Activated naive CD8-positive, alpha-beta T cell treated with anti-CD3 and anti-CD28 coated beads, Interleukin-2, amount 50 U/mL, for 24 hours (primary cell): ENCODE measurements around the gene ZSWIM9.
A peak's percentile ranks its signal among the peaks of the same experiment; 100 is the strongest.
"Not testable (repeated sequence)": the region's sequence is repeated elsewhere in the genome, so short reads cannot be mapped to it uniquely, and the experiment has no call there.

Experiments used
- ATAC-seq: fragments of 150-1000 bp; cut with Tn5 transposase; one replicate; pipeline ENCODE4 v1.10.0; 2021
- DNase-seq: peaks from one replicate; pipeline ENCODE4 v3.0.0; 2021
- H3K27ac Mint-ChIP-seq: one replicate; pipeline ENCODE4 v1.8.0; 2021; ENCODE audit warnings: mild to moderate bottlenecking, mixed read lengths
- H3K27me3 Mint-ChIP-seq: one replicate; pipeline ENCODE4 v1.8.0; 2021; ENCODE audit warnings: mixed read lengths
- H3K36me3 Mint-ChIP-seq: one replicate; pipeline ENCODE4 v1.8.0; 2021; ENCODE audit warnings: low read depth, mixed read lengths
- H3K4me1 Mint-ChIP-seq: one replicate; pipeline ENCODE4 v1.8.0; 2021; ENCODE audit warnings: mixed read lengths
- H3K4me3 Mint-ChIP-seq: one replicate; pipeline ENCODE4 v1.8.0; 2021; ENCODE audit warnings: mild to moderate bottlenecking, moderate library complexity, mixed read lengths
- H3K9me3 Mint-ChIP-seq: one replicate; pipeline ENCODE4 v1.8.0; 2021; ENCODE audit warnings: mixed read lengths

Gene ZSWIM9

GRCh38 chr19:48218997-48219396, 48.5 kb downstream of the ZSWIM9 start:
- Mint-ChIP-seq H3K9me3 (no peaks in the 10 kb centered on the region), H3K36me3 (peaks cover 51% of the 10 kb centered on the region), H3K27ac (no peak overlapping the region)

DNA sequence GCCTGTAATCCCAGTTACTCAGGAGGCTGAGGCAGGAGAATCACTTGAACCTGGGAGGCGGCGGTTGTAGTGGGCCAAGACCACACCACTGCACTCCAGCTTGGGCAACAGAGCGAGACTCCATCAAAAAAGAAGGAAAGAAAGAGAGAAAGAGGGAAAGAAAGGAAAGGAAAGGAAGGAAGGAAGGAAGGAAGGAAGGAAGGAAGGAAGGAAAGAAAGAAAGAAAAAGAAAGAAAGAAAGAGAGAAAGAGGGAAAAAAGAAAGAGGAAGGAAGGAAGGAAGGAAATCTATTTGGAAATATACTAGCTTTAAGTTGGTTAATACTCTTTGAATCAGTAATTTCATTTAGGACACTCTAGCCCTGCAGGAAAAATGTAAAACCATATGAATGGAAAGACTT, 50.3 kb downstream of the ZSWIM9 start:
- not testable (repeated sequence) for ATAC-seq, H3K9me3 Mint-ChIP-seq, H3K4me3 Mint-ChIP-seq, H3K27me3 Mint-ChIP-seq, H3K4me1 Mint-ChIP-seq, DNase-seq, H3K27ac Mint-ChIP-seq
- peaks cover 47% of the 10 kb centered on the region for H3K36me3 Mint-ChIP-seq

More at GRCh38 chr19:48218997-48219396, 48.5 kb downstream of the ZSWIM9 start:
- no peak overlapping the region for H3K4me3 Mint-ChIP-seq
- H3K27me3 Mint-ChIP-seq = no peaks in the 10 kb centered on the region
- peaks cover 3% of the 10 kb centered on the region for H3K4me1 Mint-ChIP-seq
- ATAC-seq (no peak), DNase-seq (no peak)

GRCh38 chr19:48221628-48222027, 51.1 kb downstream of the ZSWIM9 start:
- no peaks in the 10 kb centered on the region for H3K27me3 Mint-ChIP-seq
- ATAC-seq (no peak), DNase-seq (no peak)
- H3K4me3 Mint-ChIP-seq = no peak overlapping the region
- no peaks in the 10 kb centered on the region for H3K4me1 Mint-ChIP-seq
- no peak overlapping the region for H3K27ac Mint-ChIP-seq
- H3K9me3 Mint-ChIP-seq = no peaks in the 10 kb centered on the region
- H3K36me3 Mint-ChIP-seq = peaks cover 44% of the 10 kb centered on the region

- Mint-ChIP-seq H3K4me1 (peaks cover 9% of the 10 kb centered on the region), H3K27ac (peak overlapping the region; percentile 22), H3K36me3 (peaks cover 63% of the 10 kb centered on the region), H3K4me3 (no peak overlapping the region), H3K9me3 (no peaks in the 10 kb centered on the region), H3K27me3 (no peaks in the 10 kb centered on the region)
- ATAC-seq (peak; percentile 65), DNase-seq (peak; percentile 30)
Observed at GRCh38 chr19:48230555-48231129, 60.2 kb downstream of the ZSWIM9 start.

DNA sequence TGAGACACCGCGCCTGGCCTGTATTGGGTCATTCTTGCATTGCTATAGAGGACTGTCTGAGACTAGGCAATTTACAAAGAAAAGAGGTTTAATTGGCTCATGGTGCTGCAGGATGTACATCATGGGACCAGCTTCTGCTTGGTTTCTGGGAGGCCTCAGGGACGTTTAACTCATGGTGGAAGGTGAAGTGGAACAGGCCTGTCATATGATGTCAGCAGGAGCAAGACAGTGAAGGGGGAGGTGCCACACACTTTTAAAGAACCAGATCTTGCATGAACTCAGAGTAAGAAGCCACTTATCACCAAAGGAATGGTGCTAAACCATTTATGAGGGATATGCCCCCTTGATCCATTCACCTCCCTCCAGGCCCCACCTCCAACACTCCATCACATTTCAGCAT, 66.6 kb downstream of the ZSWIM9 start:
- Mint-ChIP-seq H3K4me1 (peaks cover 24% of the 10 kb centered on the region), H3K27ac (no peak overlapping the region), H3K36me3 (peaks cover 72% of the 10 kb centered on the region), H3K27me3 (no peaks in the 10 kb centered on the region), H3K9me3 (no peaks in the 10 kb centered on the region), H3K4me3 (no peak overlapping the region)
- ATAC-seq (no peak), DNase-seq (no peak)

GRCh38 chr19:48239120-48239519, 68.6 kb downstream of the ZSWIM9 start:
- peaks cover 31% of the 10 kb centered on the region for H3K4me1 Mint-ChIP-seq
- H3K27ac Mint-ChIP-seq = no peak overlapping the region
- no peaks in the 10 kb centered on the region for H3K27me3 Mint-ChIP-seq
- no peaks in the 10 kb centered on the region for H3K9me3 Mint-ChIP-seq
- H3K4me3 Mint-ChIP-seq = no peak overlapping the region
- H3K36me3 Mint-ChIP-seq = peaks cover 62% of the 10 kb centered on the region
- ATAC-seq (no peak), DNase-seq (no peak)

GRCh38 chr19:48239582-48240141, 69.2 kb downstream of the ZSWIM9 start:
- Mint-ChIP-seq H3K27me3 (no peaks in the 10 kb centered on the region), H3K9me3 (no peaks in the 10 kb centered on the region), H3K27ac (no peak overlapping the region), H3K4me3 (no peak overlapping the region), H3K4me1 (peaks cover 36% of the 10 kb centered on the region), H3K36me3 (peaks cover 61% of the 10 kb centered on the region)
- DNase-seq = no peak
- no peak for ATAC-seq

GRCh38 chr19:48241771-48242170, 71.3 kb downstream of the ZSWIM9 start:
- H3K27me3 Mint-ChIP-seq, DNase-seq, H3K4me3 Mint-ChIP-seq, ATAC-seq, H3K9me3 Mint-ChIP-seq: not testable (repeated sequence)
- Mint-ChIP-seq H3K36me3 (peaks cover 66% of the 10 kb centered on the region), H3K4me1 (peaks cover 54% of the 10 kb centered on the region), H3K27ac (peak overlapping the region; percentile 10)

- H3K4me3 Mint-ChIP-seq = peak overlapping the region; percentile 78
- H3K27me3 Mint-ChIP-seq = no peaks in the 10 kb centered on the region
- H3K4me1 Mint-ChIP-seq = peaks cover 65% of the 10 kb centered on the region
- H3K36me3 Mint-ChIP-seq = peaks cover 65% of the 10 kb centered on the region
- DNase-seq = peak; percentile 41
- H3K27ac Mint-ChIP-seq = peak overlapping the region; percentile 84
- no peaks in the 10 kb centered on the region for H3K9me3 Mint-ChIP-seq
- peak; percentile 89 for ATAC-seq
Observed at GRCh38 chr19:48244281-48244680, 73.8 kb downstream of the ZSWIM9 start.

- Mint-ChIP-seq H3K27me3 (no peaks in the 10 kb centered on the region), H3K4me1 (peaks cover 71% of the 10 kb centered on the region), H3K36me3 (peaks cover 52% of the 10 kb centered on the region), H3K27ac (peak overlapping the region; percentile 1), H3K4me3 (no peak overlapping the region), H3K9me3 (no peaks in the 10 kb centered on the region)
- ATAC-seq (no peak), DNase-seq (no peak)
Observed at GRCh38 chr19:48246101-48246500, 75.6 kb downstream of the ZSWIM9 start.

- no peak for DNase-seq
- H3K27me3 Mint-ChIP-seq = no peaks in the 10 kb centered on the region
- H3K4me3 Mint-ChIP-seq = peak overlapping the region; percentile 24
- H3K9me3 Mint-ChIP-seq = no peaks in the 10 kb centered on the region
- peaks cover 47% of the 10 kb centered on the region for H3K36me3 Mint-ChIP-seq
- ATAC-seq = no peak
- H3K4me1 Mint-ChIP-seq = peaks cover 73% of the 10 kb centered on the region
- peak overlapping the region; percentile 1 for H3K27ac Mint-ChIP-seq
Observed at GRCh38 chr19:48247212-48247611, 76.7 kb downstream of the ZSWIM9 start.
